HCT116 (cell line): ENCODE results near the gene PAX5. TPM values are rescaled to one million over a fixed set of nuclear protein-coding genes. Genes with fewer than 3 reads are reported as not detected.

Source experiments
- ATAC-seq: fragments of 200-7000 bp; cut with Tn5 transposase; 2 replicates; pipeline ENCODE4 v1.9.1; 2020; ENCODE audit warnings: mild to moderate bottlenecking, moderate library complexity
- BruUV-seq: library from RNA; stranded (reverse); fragments of 400-500 nt; replicated peaks from 2 replicates; lab custom pipeline; 2021; lab: Mats Ljungman, UMichigan
- CTCF ChIA-PET: fragments of 300-600 bp; sonication (Branson Sonifier 250); formaldehyde crosslinking; loops from one replicate; lab custom pipeline; 2021; ENCODE audit warnings: antibody characterized with exemption; lab: Charles Lee
- POLR2A ChIA-PET: fragments of 300-600, 350-600 bp; sonication (Branson Sonifier 250); formaldehyde crosslinking; loops from one replicate; lab custom pipeline; 2021; ENCODE audit warnings: antibody characterized with exemption; lab: Charles Lee
- RAD21 ChIA-PET, 2 experiments: fragments of 300-600 bp; sonication (Branson Sonifier 250); formaldehyde crosslinking; loops; one replicate each; lab custom pipeline; 2023; ENCODE audit warnings: low total read pairs in 2 of 2; ENCODE audit not compliant: uncharacterized antibody in 2 of 2, unreplicated experiment in 2 of 2, low non-redundant PET in 1 of 2; lab: Charles Lee
- DNase-seq: peaks from one replicate; pipeline ENCODE4 v3.0.0-alpha.2; 2010; ENCODE audit warnings: low read depth, low spot score
- H2AFZ ChIP-seq: fragments of 200-600 bp; shearing (Covaris generic), sonication (generic); 2 replicates; pipeline ENCODE4 v1.6.1; 2017; ENCODE audit warnings: low read depth, mixed run types, mixed read lengths, antibody characterized with exemption, low read length; ENCODE audit not compliant: poor library complexity, severe bottlenecking
- H3K27ac ChIP-seq: 2 replicates; pipeline ENCODE4 v1.5.1; 2012; ENCODE audit warnings: low read depth, low read length
- H3K27me3 ChIP-seq: fragments of 200-600 bp; sonication (generic); 2 replicates; pipeline ENCODE4 v1.6.1; 2016; ENCODE audit warnings: mixed run types, low read length, mixed read lengths; ENCODE audit not compliant: insufficient read depth
- H3K36me3 ChIP-seq, 2 experiments: fragments of 200-500 bp in 1 of 2; fragments of 200-600 bp in 1 of 2; sonication (Bioruptor generic) in 1 of 2; sonication (generic) in 1 of 2; 2 replicates each; pipeline versions ENCODE4 v1.5.1 to v1.6.1; 2014 to 2016; ENCODE audit warnings: low read length in 2 of 2, inconsistent platforms in 1 of 2, mixed read lengths in 1 of 2, mixed run types in 1 of 2; ENCODE audit not compliant: insufficient read depth in 2 of 2, control insufficient read depth in 1 of 2
- H3K4me1 ChIP-seq, 2 experiments: fragments of 200-600 bp in 1 of 2; sonication (generic) in 1 of 2; 2 replicates each; pipeline versions ENCODE4 v1.5.1 to v1.6.1; 2012 to 2017; ENCODE audit warnings: low read length in 2 of 2, inconsistent platforms in 1 of 2, mild to moderate bottlenecking in 1 of 2, mixed read lengths in 1 of 2, mixed run types in 1 of 2, moderate library complexity in 1 of 2; ENCODE audit not compliant: insufficient read depth in 2 of 2, control insufficient read depth in 1 of 2
- H3K4me2 ChIP-seq: fragments of 200-600 bp; sonication (generic); 2 replicates; pipeline ENCODE4 v1.6.1; 2017; ENCODE audit warnings: mixed run types, low read length, mixed read lengths
- H3K4me3 ChIP-seq, 2 experiments: fragments of 200-600 bp in 1 of 2; sonication (generic) in 1 of 2; replicated peaks in 1 of 2; 2 replicates each; pipeline ENCODE4 v1.5.1; 2011 to 2016; ENCODE audit warnings: low read length in 2 of 2, control low read depth in 1 of 2, low read depth in 1 of 2, mild to moderate bottlenecking in 1 of 2, mixed read lengths in 1 of 2, mixed run types in 1 of 2
- H3K79me2 ChIP-seq: fragments of 200-600 bp; sonication (generic); 2 replicates; pipeline ENCODE4 v1.6.1; 2017; ENCODE audit warnings: mild to moderate bottlenecking, mixed run types, low read length, moderate library complexity, mixed read lengths; ENCODE audit not compliant: insufficient read depth
- H3K9ac ChIP-seq: fragments of 200-600 bp; sonication (generic); 2 replicates; pipeline ENCODE4 v1.6.1; 2016; ENCODE audit warnings: low read length, mixed read lengths
- H3K9me2 ChIP-seq: fragments of 200-600 bp; sonication (generic), shearing (Covaris generic); 2 replicates; pipeline ENCODE4 v1.6.1; 2017; ENCODE audit warnings: mixed run types, mild to moderate bottlenecking, moderate library complexity; ENCODE audit not compliant: insufficient read depth
- H3K9me3 ChIP-seq, 2 experiments: fragments of 200-500 bp in 1 of 2; fragments of 200-600 bp in 1 of 2; sonication (Bioruptor generic) in 1 of 2; sonication (generic) in 1 of 2; 2 replicates each; pipeline ENCODE4 v1.6.1; 2014 to 2017; ENCODE audit warnings: low read length in 2 of 2, mixed read lengths in 2 of 2, inconsistent platforms in 1 of 2, low read depth in 1 of 2, mild to moderate bottlenecking in 1 of 2, mixed run types in 1 of 2, moderate library complexity in 1 of 2; ENCODE audit not compliant: control insufficient read depth in 1 of 2, insufficient read depth in 1 of 2
- H4K20me1 ChIP-seq: fragments of 200-600 bp; sonication (generic), shearing (Covaris generic); 2 replicates; pipeline ENCODE4 v1.6.1; 2017; ENCODE audit warnings: mixed run types, mild to moderate bottlenecking, moderate library complexity; ENCODE audit not compliant: insufficient read depth
- ATF3 ChIP-seq: IDR thresholded peaks from 2 replicates; pipeline ENCODE4 v1.6.1; 2012
- CBX3 ChIP-seq: IDR thresholded peaks from 2 replicates; pipeline ENCODE4 v1.6.1; 2012; ENCODE audit warnings: low read depth
- ELF1 ChIP-seq: IDR thresholded peaks from 2 replicates; pipeline ENCODE4 v1.6.1; 2012; ENCODE audit warnings: low read depth, borderline replicate concordance
- EZH2phosphoT487 ChIP-seq: fragments of 200-600 bp; IDR thresholded peaks from 2 replicates; pipeline ENCODE4 v1.6.1; 2018; ENCODE audit warnings: antibody characterized with exemption, borderline replicate concordance
- FOSL1 ChIP-seq: IDR thresholded peaks from 2 replicates; pipeline ENCODE4 v1.6.1; 2012; ENCODE audit warnings: low read depth
- JUND ChIP-seq: IDR thresholded peaks from 2 replicates; pipeline ENCODE4 v1.6.1; 2012
- MAX ChIP-seq: IDR thresholded peaks from 2 replicates; pipeline ENCODE4 v1.6.1; 2012
- POLR2AphosphoS5 ChIP-seq: IDR thresholded peaks from 2 replicates; pipeline ENCODE4 v1.6.1; 2011; ENCODE audit warnings: mild to moderate bottlenecking, low read depth, low read length, moderate library complexity
- SP1 ChIP-seq: IDR thresholded peaks from 2 replicates; pipeline ENCODE4 v1.6.1; 2012; ENCODE audit warnings: low read depth
- ZFX ChIP-seq: fragments of 450-650 bp; IDR thresholded peaks from 2 replicates; pipeline ENCODE4 v1.6.1; 2017
- ZNF274 ChIP-seq: fragments of 200-500 bp; sonication (Bioruptor generic); IDR thresholded peaks from 2 replicates; pipeline ENCODE4 v1.6.1; 2014; ENCODE audit warnings: mild to moderate bottlenecking, low read depth, low read length, inconsistent platforms
- intact Hi-C: fragments of 100-400 bp; cut with micrococcal nuclease; formaldehyde crosslinking; loops from 2 replicates; pipeline ENCODE4 v1.10.0; 2022
- total RNA-seq: library from RNA; stranded (reverse); gene quantifications from one replicate; pipeline ENCODE4 v1.2.1, GENCODE V29; 2021; ENCODE audit not compliant: unreplicated experiment

The PAX5 gene
- total RNA-seq, 1 experiment from 2014 or later = 0.17 TPM

- Histone ChIP-seq H3K9ac (no peak overlapping the region), H3K79me2 (no peaks in the 10 kb centered on the region), H3K36me3 (no peaks in the 10 kb centered on the region), H2AFZ (no peak overlapping the region), H4K20me1 (no peaks in the 10 kb centered on the region), H3K27me3 (no peaks in the 10 kb centered on the region; the same call in 1 of the 2 replicates), H3K27ac (no peak overlapping the region), H3K4me3 (no peak overlapping the region), H3K4me2 (no peak overlapping the region), H3K9me3 (no peaks in the 10 kb centered on the region), H3K9me2 (no peaks in the 10 kb centered on the region), H3K4me1 (no peaks in the 10 kb centered on the region)
- POLR2A ChIA-PET = no interaction called here
- no peak for TF ChIP-seq ATF3
- no peak for TF ChIP-seq FOSL1
- TF ChIP-seq CBX3 = no peak
- TF ChIP-seq MAX = no peak
- TF ChIP-seq EZH2phosphoT487 = no peak
- no peak for TF ChIP-seq POLR2AphosphoS5
- no peak for TF ChIP-seq ZFX
- no peak for TF ChIP-seq JUND
- TF ChIP-seq ELF1 = no peak
- no peak for TF ChIP-seq ZNF274
- no TSS peak for BruUV-seq
- CTCF ChIA-PET = no interaction called here
- no peak for ATAC-seq
- intact Hi-C loops = no loop called here
- no peak for DNase-seq
- RAD21 ChIA-PET = no interaction called here
Observed at GRCh38 chr9:36835271-36835996, 198.6 kb downstream of the PAX5 start.

- Histone ChIP-seq H3K79me2 (no peaks in the 10 kb centered on the region), H3K27me3 (no peaks in the 10 kb centered on the region; the same call in 1 of the 2 replicates), H3K4me1 (no peaks in the 10 kb centered on the region), H3K9me3 (no peaks in the 10 kb centered on the region), H3K9ac (no peak overlapping the region), H3K4me3 (no peak overlapping the region), H2AFZ (no peak overlapping the region), H3K9me2 (no peaks in the 10 kb centered on the region), H3K27ac (no peak overlapping the region), H4K20me1 (no peaks in the 10 kb centered on the region), H3K4me2 (no peak overlapping the region), H3K36me3 (no peaks in the 10 kb centered on the region)
- TF ChIP-seq ZNF274 (no peak), SP1 (no peak)
- ChIA-PET POLR2A (no interaction called here), RAD21 (no interaction called here), CTCF (no interaction called here)
- DNase-seq (no peak), ATAC-seq (no peak)
- no TSS peak for BruUV-seq
- intact Hi-C loops = no loop called here
Observed at GRCh38 chr9:36834736-36835135, 199.3 kb downstream of the PAX5 start.
